ENCODE measurements around the gene MUC13. TPM values are rescaled to one million over a fixed set of nuclear protein-coding genes. Genes with fewer than 3 reads are reported as not detected.

MUC13 gene
- total RNA-seq, 1 donor from 2014 or later = not detected

DNA sequence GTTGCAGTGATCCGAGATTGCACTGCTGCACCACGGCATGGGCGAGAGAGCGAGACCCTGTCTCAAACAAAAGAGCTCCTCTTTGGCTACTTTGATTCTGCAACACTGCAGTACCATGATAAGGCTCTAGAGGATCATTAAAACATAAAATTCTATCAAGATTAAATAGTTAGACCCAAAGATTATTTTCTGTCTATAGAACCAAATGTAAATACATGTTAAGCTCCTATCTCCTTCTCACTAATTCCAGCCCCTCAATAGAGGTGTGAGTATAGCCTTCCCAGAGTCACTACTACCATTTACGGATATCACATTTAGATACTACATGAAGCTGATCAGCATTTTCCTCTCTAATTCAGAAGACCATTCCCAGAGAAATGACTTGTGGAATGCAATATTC, 4.3 kb upstream of the MUC13 start:
- Mint-ChIP-seq H3K4me1 (ENCODE audit: low read depth) (no peaks in the 10 kb centered on the region), H3K9me3 (ENCODE audit: low read depth) (peaks cover 4% of the 10 kb centered on the region), H3K36me3 (ENCODE audit: low read depth) (no peaks in the 10 kb centered on the region), H3K27me3 (ENCODE audit: low read depth) (no peaks in the 10 kb centered on the region), H3K4me3 (ENCODE audit: unreplicated experiment) (no peak overlapping the region), H3K27ac (ENCODE audit: unreplicated experiment) (no peak overlapping the region)
- DNase-seq (ENCODE audit: low spot score) = no peak
- TF ChIP-seq, protein P1, sequence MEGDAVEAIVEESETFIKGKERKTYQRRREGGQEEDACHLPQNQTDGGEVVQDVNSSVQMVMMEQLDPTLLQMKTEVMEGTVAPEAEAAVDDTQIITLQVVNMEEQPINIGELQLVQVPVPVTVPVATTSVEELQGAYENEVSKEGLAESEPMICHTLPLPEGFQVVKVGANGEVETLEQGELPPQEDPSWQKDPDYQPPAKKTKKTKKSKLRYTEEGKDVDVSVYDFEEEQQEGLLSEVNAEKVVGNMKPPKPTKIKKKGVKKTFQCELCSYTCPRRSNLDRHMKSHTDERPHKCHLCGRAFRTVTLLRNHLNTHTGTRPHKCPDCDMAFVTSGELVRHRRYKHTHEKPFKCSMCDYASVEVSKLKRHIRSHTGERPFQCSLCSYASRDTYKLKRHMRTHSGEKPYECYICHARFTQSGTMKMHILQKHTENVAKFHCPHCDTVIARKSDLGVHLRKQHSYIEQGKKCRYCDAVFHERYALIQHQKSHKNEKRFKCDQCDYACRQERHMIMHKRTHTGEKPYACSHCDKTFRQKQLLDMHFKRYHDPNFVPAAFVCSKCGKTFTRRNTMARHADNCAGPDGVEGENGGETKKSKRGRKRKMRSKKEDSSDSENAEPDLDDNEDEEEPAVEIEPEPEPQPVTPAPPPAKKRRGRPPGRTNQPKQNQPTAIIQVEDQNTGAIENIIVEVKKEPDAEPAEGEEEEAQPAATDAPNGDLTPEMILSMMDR (IDR thresholded peaks at IDR 0.05) = peak; percentile 12

DNA sequence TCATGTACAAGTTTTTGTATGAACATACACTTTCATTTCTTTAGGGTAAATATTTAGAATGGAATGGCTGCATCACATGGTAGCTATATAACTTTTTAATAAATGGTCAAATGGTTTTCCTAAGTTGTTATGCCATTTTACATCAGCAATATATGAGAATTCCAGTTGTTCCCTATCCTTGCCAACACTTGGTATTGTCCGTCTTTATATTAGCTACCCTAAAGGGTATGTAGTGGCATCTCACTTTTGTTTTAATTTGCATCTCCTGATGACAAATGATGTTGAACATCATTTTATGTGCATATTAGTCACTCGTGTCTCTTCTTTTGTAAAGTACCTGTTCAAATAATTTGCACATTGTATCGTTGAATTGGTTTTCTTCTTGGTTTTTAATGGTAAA, 2.5 kb upstream of the MUC13 start:
- Mint-ChIP-seq H3K4me1 (ENCODE audit: low read depth) (no peaks in the 10 kb centered on the region), H3K9me3 (ENCODE audit: low read depth) (peaks cover 4% of the 10 kb centered on the region), H3K4me3 (ENCODE audit: unreplicated experiment) (no peak overlapping the region), H3K27me3 (ENCODE audit: low read depth) (no peaks in the 10 kb centered on the region), H3K27ac (ENCODE audit: unreplicated experiment) (no peak overlapping the region), H3K36me3 (ENCODE audit: low read depth) (no peaks in the 10 kb centered on the region)
- TF ChIP-seq, protein P1 (IDR thresholded peaks at IDR 0.05) = no peak
- DNase-seq (ENCODE audit: low spot score) = no peak

DNA sequence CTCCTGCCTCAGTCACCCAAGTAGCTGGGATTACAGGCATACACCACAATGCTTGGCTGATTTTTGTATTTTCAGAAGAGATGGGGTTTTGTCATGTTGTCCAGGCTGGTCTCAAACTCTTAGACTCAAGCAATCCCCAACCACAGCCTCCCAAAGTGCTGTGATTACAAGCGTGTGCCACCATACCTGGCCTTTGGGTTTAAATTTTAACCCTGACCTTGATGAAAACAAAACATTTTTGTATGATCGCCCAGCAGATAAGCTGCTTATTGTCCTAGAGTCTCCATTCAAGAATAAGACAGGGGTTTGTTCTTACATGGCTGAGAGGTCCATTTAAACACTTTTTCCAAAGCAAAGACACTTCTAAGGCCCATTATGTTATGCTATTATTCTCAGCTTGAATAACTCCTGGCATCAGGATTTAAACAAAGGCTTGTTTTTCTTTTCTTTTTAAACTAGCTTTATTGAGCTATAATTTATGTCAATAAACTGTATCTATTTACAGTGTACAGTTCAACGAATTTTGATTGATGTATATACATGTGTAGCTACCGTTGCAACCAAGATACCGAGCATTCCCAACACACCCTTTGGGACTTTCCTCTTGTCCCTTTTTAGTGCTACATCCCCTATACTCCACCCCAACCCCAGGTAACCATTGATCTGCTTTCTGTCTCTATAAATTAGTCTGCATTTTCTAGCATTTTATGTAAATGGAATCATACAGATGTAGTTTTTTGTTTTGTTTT, 1.4 kb upstream of the MUC13 start:
- Mint-ChIP-seq H3K27ac (ENCODE audit: unreplicated experiment) (no peak overlapping the region), H3K36me3 (ENCODE audit: low read depth) (no peaks in the 10 kb centered on the region), H3K4me1 (ENCODE audit: low read depth) (no peaks in the 10 kb centered on the region), H3K4me3 (ENCODE audit: unreplicated experiment) (no peak overlapping the region), H3K27me3 (ENCODE audit: low read depth) (no peaks in the 10 kb centered on the region), H3K9me3 (ENCODE audit: low read depth) (peaks cover 4% of the 10 kb centered on the region)
- TF ChIP-seq, protein P1 (IDR thresholded peaks at IDR 0.05) = no peak
- DNase-seq (ENCODE audit: low spot score) = no peak

DNA sequence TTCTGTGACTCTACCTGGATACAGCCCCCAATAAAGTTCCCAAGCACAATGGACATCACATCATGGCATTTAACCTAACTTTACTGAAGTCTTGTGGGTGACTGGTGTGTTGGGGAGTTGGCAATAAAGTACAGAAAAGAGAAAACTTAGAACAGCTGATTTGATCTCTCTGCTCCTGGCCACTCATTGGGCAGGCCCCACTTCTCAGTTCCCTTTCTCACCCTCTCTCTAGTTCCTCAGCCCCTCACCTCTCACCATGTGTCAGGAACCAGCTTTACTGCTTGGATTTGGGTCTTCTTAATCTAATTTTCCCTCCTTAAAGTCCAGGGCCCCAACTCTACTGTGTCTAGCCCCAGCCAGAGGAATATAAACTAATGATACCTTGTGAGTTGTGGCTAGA, 713 bp upstream of the MUC13 start:
- no peak for DNase-seq (ENCODE audit: low spot score)
- no peaks in the 10 kb centered on the region for H3K27me3 Mint-ChIP-seq (ENCODE audit: low read depth)
- no peaks in the 10 kb centered on the region for H3K4me1 Mint-ChIP-seq (ENCODE audit: low read depth)
- H3K36me3 Mint-ChIP-seq (ENCODE audit: low read depth) = no peaks in the 10 kb centered on the region
- H3K27ac Mint-ChIP-seq (ENCODE audit: unreplicated experiment) = no peak overlapping the region
- peaks cover 4% of the 10 kb centered on the region for H3K9me3 Mint-ChIP-seq (ENCODE audit: low read depth)
- no peak overlapping the region for H3K4me3 Mint-ChIP-seq (ENCODE audit: unreplicated experiment)
- TF ChIP-seq, protein P1 (IDR thresholded peaks at IDR 0.05) = no peak

DNA sequence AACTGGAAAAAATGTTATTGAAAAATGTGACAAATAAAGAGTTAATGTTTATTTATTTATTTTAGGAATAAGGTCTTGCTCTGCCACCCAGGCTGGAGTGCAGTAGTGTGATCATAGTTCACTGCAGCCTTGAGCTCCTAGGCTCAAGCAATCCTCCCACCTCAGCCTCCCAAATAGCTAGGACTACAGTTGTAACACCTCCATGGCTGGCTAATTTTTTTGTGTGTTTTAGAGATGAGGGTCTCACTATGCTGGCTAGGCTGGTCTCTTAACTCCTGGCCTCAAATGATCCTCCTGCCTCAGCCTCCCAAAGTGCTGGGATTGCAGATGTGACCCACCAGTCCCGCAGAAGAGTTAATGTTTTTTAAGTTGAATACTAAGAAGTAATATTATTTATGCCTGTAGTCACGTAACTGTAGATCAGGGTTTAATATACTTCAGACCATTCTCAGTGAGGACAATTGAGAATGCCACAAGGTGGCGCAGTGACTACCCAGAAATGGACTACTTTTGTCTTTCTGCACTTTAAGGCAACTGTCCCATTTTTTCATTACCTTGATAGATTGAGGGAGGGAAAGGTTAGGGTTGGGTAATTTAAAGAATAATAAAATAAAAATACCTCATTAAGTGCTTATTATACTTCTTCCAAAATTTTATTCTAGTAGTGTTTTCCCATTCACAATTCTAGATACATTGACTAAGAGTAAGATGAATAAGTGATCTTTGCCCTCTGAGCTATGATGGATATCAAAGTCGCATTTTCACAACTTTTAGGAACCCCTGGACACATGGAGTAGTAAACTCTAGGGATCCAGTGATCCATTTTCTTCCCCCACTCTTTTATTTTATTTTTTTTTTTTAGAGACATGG, 6.0 kb downstream of the MUC13 start:
- no peaks in the 10 kb centered on the region for H3K36me3 Mint-ChIP-seq (ENCODE audit: low read depth)
- no peaks in the 10 kb centered on the region for H3K27me3 Mint-ChIP-seq (ENCODE audit: low read depth)
- no peak for DNase-seq (ENCODE audit: low spot score)
- H3K4me3 Mint-ChIP-seq (ENCODE audit: unreplicated experiment) = no peak overlapping the region
- TF ChIP-seq, protein P1 (IDR thresholded peaks at IDR 0.05) = peak; percentile 93
- H3K9me3 Mint-ChIP-seq (ENCODE audit: low read depth) = no peaks in the 10 kb centered on the region
- H3K27ac Mint-ChIP-seq (ENCODE audit: unreplicated experiment) = no peak overlapping the region
- H3K4me1 Mint-ChIP-seq (ENCODE audit: low read depth) = no peaks in the 10 kb centered on the region
